Measurements from ENCODE around the gene VTI1A.

The VTI1A gene

DNA sequence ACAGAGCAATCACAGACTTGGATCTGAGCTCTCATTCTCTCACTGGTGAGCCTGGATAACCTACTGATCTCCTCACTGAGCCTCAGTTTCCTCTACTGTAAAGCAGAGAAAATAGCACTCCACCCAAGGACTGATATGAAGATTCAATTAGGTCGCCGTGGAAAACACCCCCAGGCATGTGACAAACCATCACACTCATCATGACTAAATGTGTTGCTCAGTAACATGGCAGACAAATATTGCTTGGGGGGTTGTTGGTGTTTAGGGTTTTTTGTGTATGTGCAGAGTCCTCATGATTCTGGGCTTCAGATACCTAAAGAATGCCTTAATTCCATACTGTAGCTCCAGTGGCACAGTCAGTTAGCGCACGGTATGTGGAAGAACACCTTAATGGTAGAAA is 380.9 kb downstream of the VTI1A start:
- DNase-seq (ENCODE audit: insufficient read length, low spot score) (no peak), FAIRE-seq (no peak)

DNA sequence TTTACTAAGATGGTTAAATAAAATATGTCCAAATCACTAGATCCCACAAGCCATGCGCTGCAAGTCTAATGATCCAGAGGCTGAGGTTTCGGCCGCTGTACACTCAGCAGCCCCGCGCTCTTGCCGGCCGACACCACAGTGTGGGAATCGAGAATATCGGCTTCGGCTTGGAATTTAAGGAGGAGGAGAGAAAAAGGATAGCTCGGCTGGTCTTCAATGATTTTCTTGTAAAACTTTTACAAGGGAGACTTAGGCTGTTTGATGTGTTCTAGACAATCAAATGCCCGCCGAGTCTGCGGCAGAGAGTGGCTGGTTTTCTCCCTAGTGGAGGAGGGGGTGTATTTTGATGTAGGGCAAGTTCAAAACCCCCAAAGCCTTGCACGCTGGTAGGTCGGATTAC is 384.8 kb downstream of the VTI1A start:
- FAIRE-seq: no peak
- TF ChIP-seq, protein P1, sequence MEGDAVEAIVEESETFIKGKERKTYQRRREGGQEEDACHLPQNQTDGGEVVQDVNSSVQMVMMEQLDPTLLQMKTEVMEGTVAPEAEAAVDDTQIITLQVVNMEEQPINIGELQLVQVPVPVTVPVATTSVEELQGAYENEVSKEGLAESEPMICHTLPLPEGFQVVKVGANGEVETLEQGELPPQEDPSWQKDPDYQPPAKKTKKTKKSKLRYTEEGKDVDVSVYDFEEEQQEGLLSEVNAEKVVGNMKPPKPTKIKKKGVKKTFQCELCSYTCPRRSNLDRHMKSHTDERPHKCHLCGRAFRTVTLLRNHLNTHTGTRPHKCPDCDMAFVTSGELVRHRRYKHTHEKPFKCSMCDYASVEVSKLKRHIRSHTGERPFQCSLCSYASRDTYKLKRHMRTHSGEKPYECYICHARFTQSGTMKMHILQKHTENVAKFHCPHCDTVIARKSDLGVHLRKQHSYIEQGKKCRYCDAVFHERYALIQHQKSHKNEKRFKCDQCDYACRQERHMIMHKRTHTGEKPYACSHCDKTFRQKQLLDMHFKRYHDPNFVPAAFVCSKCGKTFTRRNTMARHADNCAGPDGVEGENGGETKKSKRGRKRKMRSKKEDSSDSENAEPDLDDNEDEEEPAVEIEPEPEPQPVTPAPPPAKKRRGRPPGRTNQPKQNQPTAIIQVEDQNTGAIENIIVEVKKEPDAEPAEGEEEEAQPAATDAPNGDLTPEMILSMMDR (IDR thresholded peaks at IDR 0.05; ENCODE audit: insufficient read depth, missing control alignments): no peak
- no peak for DNase-seq (ENCODE audit: insufficient read length, low spot score)

More for the DNA sequence above, 380.9 kb downstream of the VTI1A start:
- TF ChIP-seq, protein P1 (IDR thresholded peaks at IDR 0.05; ENCODE audit: insufficient read depth, missing control alignments): no peak

DNA sequence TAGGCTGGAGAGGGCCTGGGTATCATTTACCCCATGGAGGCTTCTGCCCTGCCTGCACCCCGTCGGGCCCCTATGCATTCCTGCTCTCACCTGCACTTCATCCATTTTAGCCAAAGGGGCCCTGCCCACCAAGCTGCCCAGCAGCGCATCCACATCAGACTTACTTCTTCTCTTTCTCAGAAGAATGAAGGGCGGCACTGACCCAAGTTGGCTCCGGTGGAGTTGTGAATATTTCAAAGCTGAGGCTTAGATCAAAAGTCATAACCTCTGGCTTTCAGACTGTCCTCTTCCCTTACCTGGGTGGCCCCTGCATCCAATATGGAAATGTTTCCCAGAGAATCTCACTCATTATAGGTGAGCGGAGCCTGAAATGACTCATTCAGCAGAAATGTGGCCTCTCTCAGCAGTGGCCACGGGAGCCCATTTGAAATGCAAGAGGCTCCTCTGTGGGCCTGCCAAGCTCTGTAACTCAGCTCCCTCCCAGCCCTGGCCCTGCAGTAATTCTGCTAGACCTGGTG is 385.4 kb downstream of the VTI1A start:
- no peak for DNase-seq (ENCODE audit: insufficient read length, low spot score)
- TF ChIP-seq, protein P1 (IDR thresholded peaks at IDR 0.05; ENCODE audit: insufficient read depth, missing control alignments): no peak
- FAIRE-seq: no peak

DNA sequence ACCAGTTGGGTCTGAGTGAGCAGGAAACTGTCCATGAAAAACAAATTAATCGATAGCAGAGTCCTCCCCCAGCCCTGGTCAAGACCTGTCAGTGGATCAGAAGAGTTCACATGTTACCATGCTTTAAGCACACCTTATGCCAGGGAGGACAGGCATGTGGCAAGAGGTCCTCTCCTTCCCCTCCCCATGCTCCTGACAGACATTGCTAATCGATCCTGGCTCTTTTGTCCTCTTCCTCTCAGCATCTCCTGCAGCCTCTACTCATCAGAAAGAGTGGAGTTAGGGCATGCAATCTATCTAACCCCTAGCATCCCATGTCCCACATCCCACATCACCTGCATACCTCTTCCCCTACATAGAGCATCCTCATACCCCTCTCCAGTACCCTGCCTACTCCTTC is 385.9 kb downstream of the VTI1A start:
- FAIRE-seq (no peak), DNase-seq (ENCODE audit: insufficient read length, low spot score) (no peak)
- TF ChIP-seq, protein P1 (IDR thresholded peaks at IDR 0.05; ENCODE audit: insufficient read depth, missing control alignments): no peak

DNA sequence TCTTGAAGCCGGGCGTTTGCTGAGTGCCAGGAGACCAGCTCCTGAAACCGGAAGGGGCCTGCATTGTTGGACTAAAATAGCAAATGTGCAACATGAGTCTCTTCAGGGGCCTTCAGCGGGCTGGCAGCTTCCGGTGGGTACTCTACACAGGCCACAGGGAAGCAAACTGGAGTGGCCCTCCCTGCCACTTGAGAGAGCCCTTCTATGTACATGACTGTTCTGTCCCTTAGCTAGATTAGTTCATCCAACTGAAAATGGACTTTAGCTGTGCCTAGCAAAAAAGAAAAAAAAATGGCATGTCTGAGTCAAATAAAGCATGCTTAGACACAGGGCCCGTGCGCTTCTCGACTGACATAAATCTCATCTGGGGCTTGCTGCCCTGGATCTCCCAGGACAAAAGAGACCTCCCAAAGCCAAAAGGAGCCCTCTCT is 387.8 kb downstream of the VTI1A start:
- DNase-seq (ENCODE audit: insufficient read length, low spot score): no peak
- TF ChIP-seq, protein P1 (IDR thresholded peaks at IDR 0.05; ENCODE audit: insufficient read depth, missing control alignments): no peak
- FAIRE-seq: no peak

DNA sequence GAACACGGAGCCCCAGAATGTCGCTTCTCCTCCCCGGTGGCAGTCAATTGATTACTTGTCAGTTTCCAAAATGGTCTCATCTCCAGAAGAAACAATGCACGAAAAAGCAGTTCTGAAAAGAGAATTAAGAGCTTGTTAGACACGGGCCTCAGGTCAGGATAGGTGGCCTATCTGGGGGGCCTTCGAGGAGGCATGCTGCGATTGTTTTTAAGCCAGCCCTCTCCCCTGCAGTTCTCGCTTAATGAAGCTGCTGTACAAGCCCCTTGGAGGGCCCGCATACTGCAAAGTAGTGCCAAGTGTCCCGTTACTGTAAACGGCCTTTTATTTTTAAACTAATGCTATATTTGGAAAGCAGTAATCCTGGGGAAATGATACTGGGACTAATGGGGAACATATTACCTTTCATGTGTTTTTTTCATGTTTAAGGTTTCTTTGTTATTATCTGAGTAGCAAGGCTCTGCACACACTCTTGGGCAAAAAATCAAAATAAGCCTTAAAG is 388.3 kb downstream of the VTI1A start:
- TF ChIP-seq, protein P1 (IDR thresholded peaks at IDR 0.05; ENCODE audit: insufficient read depth, missing control alignments): no peak
- FAIRE-seq (no peak), DNase-seq (ENCODE audit: insufficient read length, low spot score) (no peak)

DNA sequence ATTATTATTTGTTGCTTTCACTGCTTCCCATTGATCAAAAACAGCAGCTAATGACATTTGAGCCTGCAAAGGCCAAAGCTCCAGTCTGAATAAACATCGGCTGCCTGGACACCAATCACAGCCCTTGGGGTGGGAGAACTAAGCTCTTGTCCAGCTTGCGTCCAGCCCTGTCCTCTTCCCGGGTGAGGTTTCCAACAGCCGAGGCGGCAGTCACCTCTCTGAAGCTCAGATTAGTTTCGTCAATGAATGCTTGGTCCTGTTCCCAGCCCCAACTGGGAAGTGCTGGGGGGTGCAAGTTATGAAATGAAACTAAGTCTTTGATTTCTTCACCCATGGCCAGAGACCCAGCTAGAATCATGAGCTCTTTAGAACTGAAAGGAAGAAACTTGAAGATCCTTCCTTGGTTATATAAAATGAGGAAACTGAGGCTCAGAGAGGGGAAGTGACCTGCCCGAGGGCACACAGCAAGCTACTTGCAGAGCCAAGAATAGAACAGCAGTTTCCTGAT is 389.0 kb downstream of the VTI1A start:
- no peak for DNase-seq (ENCODE audit: insufficient read length, low spot score)
- TF ChIP-seq, protein P1 (IDR thresholded peaks at IDR 0.05; ENCODE audit: insufficient read depth, missing control alignments): no peak
- no peak for FAIRE-seq
